ENCODE results near the gene HIVEP3.

Gene HIVEP3

DNA sequence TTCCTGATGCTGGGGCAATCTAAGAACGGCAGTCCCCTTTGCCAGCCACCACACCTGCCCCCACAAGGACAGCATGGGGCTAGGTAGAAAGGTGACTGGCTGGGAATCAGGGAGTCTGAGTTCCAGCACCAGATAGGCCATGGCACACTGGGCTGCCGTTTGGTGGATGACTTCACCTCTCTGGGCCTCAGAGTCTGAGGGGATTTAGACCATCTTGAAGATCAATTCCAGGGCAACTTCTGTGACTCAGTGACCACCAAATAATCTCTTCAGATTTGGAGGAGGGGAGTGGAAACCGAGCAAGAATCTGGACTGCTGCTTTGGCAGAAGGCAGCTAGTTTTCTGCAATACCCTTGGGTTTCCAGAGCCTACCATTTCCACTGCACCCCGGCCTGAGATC lies 342.1 kb downstream of the HIVEP3 start:
- Histone ChIP-seq H3K4me1 (ENCODE audit: control insufficient read depth, insufficient read depth, low read length) (peaks cover 3% of the 10 kb centered on the region), H3K36me3 (ENCODE audit: control insufficient read depth in 2 of 2, insufficient read depth in 2 of 2, low read length in 2 of 2) (no peaks in the 10 kb centered on the region), H3K4me3 (ENCODE audit: low read length in 2 of 2) (no peak overlapping the region), H3K27ac (ENCODE audit: low read length) (no peak overlapping the region), H3K27me3 (ENCODE audit: control insufficient read depth in 1 of 2, insufficient read depth in 2 of 2, low read length in 2 of 2) (no peaks in the 10 kb centered on the region), H3K9me3 (ENCODE audit: control insufficient read depth in 2 of 2, low read length in 2 of 2) (no peaks in the 10 kb centered on the region), H3K9ac (ENCODE audit: low read length in 2 of 2) (no peak overlapping the region)

DNA sequence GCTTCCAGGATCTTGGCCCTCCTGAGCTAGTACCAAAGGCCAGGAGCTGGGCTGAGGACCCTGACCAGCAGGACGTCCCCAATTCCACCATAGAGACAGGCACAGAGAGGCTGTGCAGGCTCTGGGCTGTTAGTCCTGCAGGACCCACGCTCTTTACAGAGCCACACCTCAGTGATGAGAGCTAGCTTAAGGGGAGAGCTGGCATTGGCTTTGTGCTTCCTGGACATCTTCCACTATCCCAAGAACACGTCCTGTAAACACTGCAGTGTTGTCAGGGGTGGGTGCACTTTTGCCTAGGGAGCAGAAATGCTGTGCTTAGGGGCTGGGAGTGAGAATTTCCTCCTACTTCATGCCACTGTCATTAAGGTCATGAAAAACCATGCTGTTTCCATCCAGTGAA lies 342.5 kb downstream of the HIVEP3 start:
- H3K4me3 ChIP-seq (ENCODE audit: low read length in 2 of 2), result no peak overlapping the region
- no peaks in the 10 kb centered on the region for H3K9me3 ChIP-seq (ENCODE audit: control insufficient read depth in 2 of 2, low read length in 2 of 2)
- H3K27me3 ChIP-seq (ENCODE audit: control insufficient read depth in 1 of 2, insufficient read depth in 2 of 2, low read length in 2 of 2), result no peaks in the 10 kb centered on the region
- H3K4me1 ChIP-seq (ENCODE audit: control insufficient read depth, insufficient read depth, low read length), result peaks cover 3% of the 10 kb centered on the region
- no peaks in the 10 kb centered on the region for H3K36me3 ChIP-seq (ENCODE audit: control insufficient read depth in 2 of 2, insufficient read depth in 2 of 2, low read length in 2 of 2)
- H3K9ac ChIP-seq (ENCODE audit: low read length in 2 of 2), result no peak overlapping the region
- H3K27ac ChIP-seq (ENCODE audit: low read length), result no peak overlapping the region

DNA sequence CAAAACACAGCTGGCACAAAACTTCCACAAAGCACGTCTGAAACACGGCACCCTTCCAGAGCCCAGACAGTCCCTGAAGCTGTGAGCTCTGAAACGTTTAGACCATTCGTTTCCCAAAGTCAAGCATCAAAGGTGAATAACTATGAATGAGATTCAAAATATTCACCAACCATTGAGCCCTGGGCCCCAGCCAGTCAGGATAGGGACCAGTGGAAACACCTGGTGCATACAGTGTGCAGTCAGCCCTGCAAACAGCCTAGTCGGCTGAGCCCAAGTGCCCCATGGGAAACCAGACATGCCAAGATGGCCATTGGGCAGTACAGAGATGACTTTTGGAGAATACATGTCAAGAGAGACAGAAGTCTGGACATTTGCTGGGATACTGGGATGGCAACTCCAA lies 343.9 kb downstream of the HIVEP3 start:
- Histone ChIP-seq H3K9me3 (ENCODE audit: control insufficient read depth in 2 of 2, low read length in 2 of 2) (no peaks in the 10 kb centered on the region), H3K27ac (ENCODE audit: low read length) (no peak overlapping the region), H3K4me3 (ENCODE audit: low read length in 2 of 2) (no peak overlapping the region), H3K27me3 (ENCODE audit: control insufficient read depth in 1 of 2, insufficient read depth in 2 of 2, low read length in 2 of 2) (no peaks in the 10 kb centered on the region), H3K36me3 (ENCODE audit: control insufficient read depth in 2 of 2, insufficient read depth in 2 of 2, low read length in 2 of 2) (no peaks in the 10 kb centered on the region), H3K9ac (ENCODE audit: low read length in 2 of 2) (no peak overlapping the region), H3K4me1 (ENCODE audit: control insufficient read depth, insufficient read depth, low read length) (peaks cover 3% of the 10 kb centered on the region)

DNA sequence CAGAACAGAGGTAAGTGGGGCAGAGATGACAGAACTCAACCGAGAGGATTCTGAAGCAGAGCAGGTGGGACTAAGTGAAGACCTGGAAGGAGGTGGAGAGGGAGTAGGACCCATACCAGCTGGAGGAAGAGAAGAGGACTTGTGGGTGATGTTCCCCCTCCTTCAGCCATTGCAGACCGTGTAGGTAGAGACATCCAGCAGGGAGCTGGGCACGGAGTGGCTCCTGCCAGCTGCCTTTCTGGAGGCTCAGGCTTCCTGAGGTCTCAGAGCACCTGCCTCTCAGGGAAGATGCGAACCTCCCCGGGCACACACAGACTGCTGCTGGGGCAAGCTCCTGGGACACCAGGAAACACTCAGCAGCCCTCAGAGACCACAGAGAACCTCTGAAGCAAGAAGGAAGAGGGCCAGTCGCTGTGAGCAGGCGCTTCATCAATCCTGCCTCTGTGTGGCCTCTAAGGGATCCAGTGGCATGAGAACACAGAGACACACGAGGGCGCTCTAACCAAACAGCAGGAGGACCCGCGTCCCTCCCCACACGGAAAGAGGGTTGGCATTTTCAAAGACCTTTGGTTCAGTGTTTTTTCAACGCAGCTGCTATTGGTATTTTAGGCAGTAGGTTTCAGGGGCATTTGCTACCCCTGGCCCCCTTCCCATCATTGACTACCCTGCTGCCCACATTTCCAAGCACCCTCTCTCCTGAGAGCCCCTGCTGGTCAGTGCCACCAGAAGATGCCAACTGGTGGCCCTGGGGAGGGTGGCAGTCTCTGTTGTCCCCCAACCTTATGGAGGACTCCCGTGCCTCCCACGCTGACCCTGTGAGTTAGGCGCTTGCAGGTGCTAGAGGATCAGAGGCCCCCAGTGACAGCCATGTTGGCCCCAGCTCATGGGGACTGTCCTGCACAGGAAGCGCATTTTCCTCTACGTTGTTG lies 344.7 kb downstream of the HIVEP3 start:
- Histone ChIP-seq H3K36me3 (ENCODE audit: control insufficient read depth in 2 of 2, insufficient read depth in 2 of 2, low read length in 2 of 2) (no peaks in the 10 kb centered on the region), H3K4me1 (ENCODE audit: control insufficient read depth, insufficient read depth, low read length) (peaks cover 3% of the 10 kb centered on the region), H3K9ac (ENCODE audit: low read length in 2 of 2) (no peak overlapping the region), H3K4me3 (ENCODE audit: low read length in 2 of 2) (no peak overlapping the region), H3K27ac (ENCODE audit: low read length) (no peak overlapping the region), H3K9me3 (ENCODE audit: control insufficient read depth in 2 of 2, low read length in 2 of 2) (no peaks in the 10 kb centered on the region), H3K27me3 (ENCODE audit: control insufficient read depth in 1 of 2, insufficient read depth in 2 of 2, low read length in 2 of 2) (no peaks in the 10 kb centered on the region)

DNA sequence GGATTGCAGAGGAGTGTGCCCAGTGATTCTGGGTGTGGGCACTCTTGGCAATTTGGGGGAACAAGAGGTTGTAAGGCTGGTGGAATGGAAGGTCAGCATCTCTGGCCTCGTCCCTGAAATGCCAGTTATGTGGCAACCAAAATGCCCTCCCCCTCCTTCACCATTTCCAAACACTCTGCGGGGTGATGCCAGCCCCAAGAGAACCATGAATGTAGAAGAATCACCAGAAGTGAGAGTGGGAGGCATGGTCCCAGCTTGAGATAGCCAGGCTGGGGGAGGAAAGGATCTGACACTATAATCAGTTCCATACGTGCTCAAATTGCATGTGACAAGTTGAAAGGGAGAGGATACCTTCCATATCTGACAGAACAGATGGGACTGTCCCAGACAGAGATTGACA lies 345.5 kb downstream of the HIVEP3 start:
- Histone ChIP-seq H3K27me3 (ENCODE audit: control insufficient read depth in 1 of 2, insufficient read depth in 2 of 2, low read length in 2 of 2) (no peaks in the 10 kb centered on the region), H3K4me3 (ENCODE audit: low read length in 2 of 2) (no peak overlapping the region), H3K27ac (ENCODE audit: low read length) (no peak overlapping the region), H3K9ac (ENCODE audit: low read length in 2 of 2) (no peak overlapping the region), H3K4me1 (ENCODE audit: control insufficient read depth, insufficient read depth, low read length) (peaks cover 3% of the 10 kb centered on the region), H3K36me3 (ENCODE audit: control insufficient read depth in 2 of 2, insufficient read depth in 2 of 2, low read length in 2 of 2) (no peaks in the 10 kb centered on the region), H3K9me3 (ENCODE audit: control insufficient read depth in 2 of 2, low read length in 2 of 2) (no peaks in the 10 kb centered on the region)

DNA sequence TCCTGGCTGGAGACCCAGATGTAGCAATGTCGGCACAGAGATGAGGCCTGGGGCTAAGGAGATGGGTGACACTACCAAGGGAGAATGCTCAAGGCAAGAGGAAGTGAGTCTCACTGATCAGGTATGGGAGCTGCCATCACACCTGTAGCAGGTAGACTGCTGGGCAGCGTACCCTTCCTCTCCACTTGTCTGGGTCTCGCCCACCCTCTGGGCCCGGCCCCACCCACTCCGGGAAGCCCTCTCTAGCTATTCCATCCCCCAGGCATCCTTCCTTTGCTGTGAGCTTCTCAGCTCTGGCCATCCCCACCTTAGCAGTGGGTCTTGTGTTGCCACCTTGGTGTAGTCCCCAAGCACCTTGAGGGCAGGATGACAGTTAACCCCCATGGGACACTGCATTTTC lies 346.5 kb downstream of the HIVEP3 start:
- Histone ChIP-seq H3K27ac (ENCODE audit: low read length) (no peak overlapping the region), H3K9me3 (ENCODE audit: control insufficient read depth in 2 of 2, low read length in 2 of 2) (no peaks in the 10 kb centered on the region), H3K4me1 (ENCODE audit: control insufficient read depth, insufficient read depth, low read length) (peaks cover 3% of the 10 kb centered on the region), H3K27me3 (ENCODE audit: control insufficient read depth in 1 of 2, insufficient read depth in 2 of 2, low read length in 2 of 2) (no peaks in the 10 kb centered on the region), H3K9ac (ENCODE audit: low read length in 2 of 2) (no peak overlapping the region), H3K36me3 (ENCODE audit: control insufficient read depth in 2 of 2, insufficient read depth in 2 of 2, low read length in 2 of 2) (no peaks in the 10 kb centered on the region), H3K4me3 (ENCODE audit: low read length in 2 of 2) (no peak overlapping the region)

DNA sequence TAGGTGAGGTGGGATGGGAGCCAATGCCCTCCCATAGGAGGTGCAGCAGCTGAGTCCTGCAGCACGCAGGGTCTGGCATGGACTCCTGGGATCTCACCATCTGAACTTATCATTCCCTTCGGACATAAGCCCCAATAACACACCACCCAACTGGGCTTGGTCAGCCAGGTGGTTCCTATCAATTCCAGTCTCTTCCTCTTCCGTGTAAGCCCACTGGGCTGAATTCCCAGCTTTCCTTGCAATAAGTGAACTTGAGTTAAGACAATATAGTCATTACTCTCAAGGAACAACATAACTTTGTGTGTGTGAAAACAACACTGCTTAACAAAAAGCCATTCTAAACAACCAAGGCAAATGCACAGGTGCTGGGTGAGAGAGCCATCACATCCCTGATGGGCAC lies 347.7 kb downstream of the HIVEP3 start:
- no peaks in the 10 kb centered on the region for H3K36me3 ChIP-seq (ENCODE audit: control insufficient read depth in 2 of 2, insufficient read depth in 2 of 2, low read length in 2 of 2)
- H3K4me3 ChIP-seq (ENCODE audit: low read length in 2 of 2), result no peak overlapping the region
- no peaks in the 10 kb centered on the region for H3K9me3 ChIP-seq (ENCODE audit: control insufficient read depth in 2 of 2, low read length in 2 of 2)
- peaks cover 3% of the 10 kb centered on the region for H3K4me1 ChIP-seq (ENCODE audit: control insufficient read depth, insufficient read depth, low read length)
- no peak overlapping the region for H3K9ac ChIP-seq (ENCODE audit: low read length in 2 of 2)
- H3K27me3 ChIP-seq (ENCODE audit: control insufficient read depth in 1 of 2, insufficient read depth in 2 of 2, low read length in 2 of 2), result no peaks in the 10 kb centered on the region
- H3K27ac ChIP-seq (ENCODE audit: low read length), result no peak overlapping the region

DNA sequence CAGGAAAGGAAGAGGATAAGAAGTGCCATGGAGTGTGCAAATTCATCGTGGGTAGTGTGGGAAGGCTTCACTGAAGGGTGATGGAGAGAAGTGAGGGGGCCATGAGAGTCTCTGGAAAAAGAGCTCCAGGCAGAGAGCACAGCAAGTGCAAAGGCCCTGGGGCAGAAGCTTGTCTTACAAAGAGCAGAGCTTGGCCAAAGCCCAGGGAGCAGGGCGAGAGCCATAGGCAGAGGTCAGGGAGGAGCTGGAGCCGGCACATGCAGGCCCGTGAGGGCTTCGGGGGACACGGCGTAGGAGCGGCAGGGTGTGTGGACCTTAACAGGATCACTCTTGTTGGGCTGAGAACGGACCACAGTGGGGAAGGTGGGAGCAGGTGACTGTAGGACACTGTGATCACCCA lies 350.5 kb downstream of the HIVEP3 start:
- Histone ChIP-seq H3K27ac (ENCODE audit: low read length) (no peak overlapping the region), H3K4me3 (ENCODE audit: low read length in 2 of 2) (no peak overlapping the region), H3K4me1 (ENCODE audit: control insufficient read depth, insufficient read depth, low read length) (no peaks in the 10 kb centered on the region), H3K27me3 (ENCODE audit: control insufficient read depth in 1 of 2, insufficient read depth in 2 of 2, low read length in 2 of 2) (no peaks in the 10 kb centered on the region), H3K9ac (ENCODE audit: low read length in 2 of 2) (no peak overlapping the region), H3K9me3 (ENCODE audit: control insufficient read depth in 2 of 2, low read length in 2 of 2) (no peaks in the 10 kb centered on the region), H3K36me3 (ENCODE audit: control insufficient read depth in 2 of 2, insufficient read depth in 2 of 2, low read length in 2 of 2) (no peaks in the 10 kb centered on the region)

DNA sequence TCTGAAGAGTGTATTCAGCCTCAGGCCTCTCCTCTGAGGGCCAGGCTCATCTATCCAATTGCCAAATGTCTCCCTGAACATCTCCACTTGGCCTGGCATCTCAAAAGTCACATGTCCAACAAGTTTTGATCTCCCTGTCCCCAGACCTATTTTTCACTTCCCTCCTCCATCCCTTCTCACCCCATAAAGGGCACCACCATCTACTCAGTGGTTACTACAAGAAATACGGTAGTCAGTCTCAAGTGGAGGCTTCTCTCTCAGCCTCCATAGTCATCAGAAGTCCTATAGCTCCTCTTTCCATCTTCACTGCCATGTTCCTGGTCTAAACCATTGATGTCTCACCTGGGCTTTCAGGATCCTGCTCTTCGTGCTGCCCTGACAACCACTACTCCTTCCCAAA lies 351.8 kb downstream of the HIVEP3 start:
- Histone ChIP-seq H3K9ac (ENCODE audit: low read length in 2 of 2) (no peak overlapping the region), H3K4me1 (ENCODE audit: control insufficient read depth, insufficient read depth, low read length) (no peaks in the 10 kb centered on the region), H3K4me3 (ENCODE audit: low read length in 2 of 2) (no peak overlapping the region), H3K9me3 (ENCODE audit: control insufficient read depth in 2 of 2, low read length in 2 of 2) (no peaks in the 10 kb centered on the region), H3K27me3 (ENCODE audit: control insufficient read depth in 1 of 2, insufficient read depth in 2 of 2, low read length in 2 of 2) (no peaks in the 10 kb centered on the region), H3K27ac (ENCODE audit: low read length) (no peak overlapping the region), H3K36me3 (ENCODE audit: control insufficient read depth in 2 of 2, insufficient read depth in 2 of 2, low read length in 2 of 2) (no peaks in the 10 kb centered on the region)

DNA sequence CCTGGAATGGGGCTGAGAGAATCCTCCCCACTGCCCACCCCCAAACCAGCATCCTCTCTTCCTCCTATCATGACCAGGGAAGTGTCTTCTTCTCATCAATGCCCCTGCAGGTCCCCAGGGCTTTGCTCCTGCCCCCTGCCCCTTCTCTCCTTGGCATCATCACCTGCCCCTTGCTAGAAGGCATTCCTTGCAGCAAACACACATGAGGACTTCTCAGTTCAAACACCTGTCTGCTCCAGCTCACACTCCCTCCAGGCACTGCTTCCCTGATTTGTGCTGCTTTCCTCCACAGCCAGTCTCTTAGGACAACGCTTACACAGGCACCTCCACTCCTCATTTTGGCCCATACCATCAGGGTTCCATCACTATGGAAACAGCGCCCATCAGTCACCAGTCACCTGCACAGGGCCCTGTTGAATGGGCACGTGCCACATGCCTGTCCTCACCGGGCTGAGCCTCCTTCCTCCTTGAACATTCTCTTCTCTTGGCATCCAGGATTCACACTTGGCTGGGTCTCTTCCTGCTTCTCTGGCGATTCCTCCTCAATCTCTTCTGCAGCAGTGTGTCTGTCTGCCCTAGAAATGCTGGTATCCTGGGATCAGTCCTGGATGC lies 352.3 kb downstream of the HIVEP3 start:
- Histone ChIP-seq H3K36me3 (ENCODE audit: control insufficient read depth in 2 of 2, insufficient read depth in 2 of 2, low read length in 2 of 2) (no peaks in the 10 kb centered on the region), H3K4me3 (ENCODE audit: low read length in 2 of 2) (no peak overlapping the region), H3K9me3 (ENCODE audit: control insufficient read depth in 2 of 2, low read length in 2 of 2) (no peaks in the 10 kb centered on the region), H3K27me3 (ENCODE audit: control insufficient read depth in 1 of 2, insufficient read depth in 2 of 2, low read length in 2 of 2) (no peaks in the 10 kb centered on the region), H3K4me1 (ENCODE audit: control insufficient read depth, insufficient read depth, low read length) (no peaks in the 10 kb centered on the region), H3K27ac (ENCODE audit: low read length) (no peak overlapping the region), H3K9ac (ENCODE audit: low read length in 2 of 2) (no peak overlapping the region)

All from stomach smooth muscle (tissue), 2 donors.